Glomerular visceral epithelial cell (primary cell): ENCODE measurements around the gene SLC6A8.
"Not testable (repeated sequence)": the region's sequence is repeated elsewhere in the genome, so short reads cannot be mapped to it uniquely, and the experiment has no call there.

ENCODE experiments used
- DNase-seq: peaks from one replicate; pipeline ENCODE4 v3.0.0-alpha.2; 2016; ENCODE audit errors: extremely low spot score

The SLC6A8 gene

DNA sequence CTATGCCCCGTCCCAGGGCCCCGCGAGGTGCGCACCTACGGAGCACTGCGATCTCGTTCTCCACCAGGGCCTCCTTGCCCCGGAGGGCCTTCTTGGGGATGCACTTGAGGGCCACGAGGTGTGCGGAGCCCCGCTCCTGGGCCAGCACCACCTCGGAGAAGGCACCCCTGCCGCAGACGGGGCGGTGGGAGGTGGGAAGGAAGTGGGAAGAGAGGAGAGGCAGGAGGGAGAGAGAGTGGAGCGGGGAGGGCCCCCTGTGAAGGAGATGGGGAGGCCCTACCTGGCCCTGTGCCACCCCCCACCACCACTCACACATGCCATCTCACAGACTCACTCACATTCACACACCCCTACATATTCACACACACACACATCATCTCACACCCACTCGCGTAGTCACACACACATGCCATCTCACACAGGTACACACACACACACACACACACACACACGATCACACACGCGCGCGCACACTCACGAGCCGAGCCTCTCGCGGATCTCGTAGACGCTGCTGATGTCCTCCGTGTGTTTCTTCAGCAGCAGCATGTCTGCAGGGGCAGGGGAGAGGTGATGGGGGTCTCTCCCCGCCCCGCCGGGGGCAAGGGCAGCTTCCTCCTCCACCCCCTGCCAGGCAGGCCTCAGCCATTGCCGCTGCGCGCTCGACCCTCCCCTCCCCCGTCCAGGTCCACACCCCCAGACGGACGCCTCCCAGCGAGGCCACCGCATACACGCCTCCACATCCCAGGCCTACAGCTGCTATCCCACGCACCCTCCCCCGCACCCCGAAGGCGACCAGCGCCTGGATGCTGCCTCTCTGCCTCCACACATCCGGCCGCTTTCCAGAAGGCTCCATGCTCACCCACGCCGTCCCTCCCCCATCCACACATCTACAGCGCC is 14.9 kb upstream of the SLC6A8 start:
- no peak for DNase-seq

DNA sequence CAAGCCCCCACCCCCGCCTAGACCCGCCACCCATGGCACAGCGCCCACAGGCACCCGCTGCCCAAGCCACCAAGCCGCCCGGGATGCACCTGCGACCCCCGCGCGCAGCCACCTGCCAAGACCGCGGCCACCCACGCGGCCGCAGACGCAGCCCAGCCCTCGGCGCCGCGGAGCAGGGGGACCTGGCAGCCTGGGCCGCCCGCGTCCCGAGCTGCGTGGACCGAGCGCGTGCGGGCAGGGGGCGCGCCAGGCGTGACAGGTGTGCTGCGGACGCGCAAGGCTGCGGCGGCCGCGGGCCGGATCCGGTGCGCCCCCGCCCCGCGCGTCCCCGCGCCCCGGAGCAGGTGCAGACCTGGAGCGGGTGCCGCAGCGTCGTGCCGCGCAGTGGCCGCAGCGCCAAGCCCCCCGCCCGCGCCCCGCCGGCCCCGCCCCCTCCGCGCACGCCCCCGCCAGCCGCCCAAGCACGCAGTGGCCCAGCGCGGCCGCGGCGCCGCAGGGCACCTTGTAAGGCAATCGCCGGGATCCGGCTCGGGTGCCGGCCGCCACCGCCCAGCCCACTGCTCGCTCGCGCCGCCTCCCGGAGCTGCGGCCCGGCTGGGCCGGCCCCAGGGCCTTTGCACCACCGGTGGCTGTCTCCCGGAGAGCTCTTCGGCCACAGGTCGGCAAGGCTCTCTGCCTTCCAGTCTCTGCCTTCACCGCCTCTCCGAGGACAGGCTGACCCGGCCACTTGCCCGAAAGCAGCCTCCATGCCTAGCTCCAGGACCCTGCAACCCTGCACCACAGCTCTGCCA is 14.1 kb upstream of the SLC6A8 start, which contains the start of gene PNCK:
TSS of gene PNCK (minus strand) at position 386 of the 791 bp plus-strand sequence. CDS start 737 bp downstream, outside the sequence.
- no peak for DNase-seq

DNA sequence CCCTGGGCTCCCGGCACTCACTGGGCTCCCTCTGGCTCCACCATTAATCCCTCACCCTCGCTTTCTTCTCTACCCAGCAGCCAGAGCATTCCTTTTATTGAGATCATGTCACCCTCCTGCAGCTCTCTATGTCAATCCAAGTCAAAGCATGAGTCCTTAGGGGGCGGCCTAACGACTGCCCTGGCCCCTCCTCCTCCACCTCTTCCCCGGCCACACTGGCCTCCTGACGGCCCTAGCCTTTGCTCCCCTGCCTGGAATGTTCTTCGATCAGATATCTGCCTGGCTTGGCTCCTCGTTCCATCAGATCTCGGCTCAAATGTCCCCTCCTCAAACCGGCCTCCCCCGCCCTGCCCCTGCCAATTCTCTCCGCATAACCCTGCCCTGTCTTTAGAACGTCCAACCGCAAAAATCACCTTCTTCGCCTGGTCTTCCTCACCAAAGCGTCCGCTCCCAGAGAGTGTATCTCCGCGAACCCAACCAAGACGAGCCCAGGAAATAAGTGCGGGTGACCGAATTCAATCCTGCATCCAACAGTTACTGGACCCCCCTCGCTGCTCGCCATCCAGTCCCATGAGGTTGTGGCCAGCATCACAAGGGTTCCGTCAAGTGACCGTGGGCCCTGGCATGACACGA is 13.4 kb upstream of the SLC6A8 start:
- DNase-seq: no peak

DNA sequence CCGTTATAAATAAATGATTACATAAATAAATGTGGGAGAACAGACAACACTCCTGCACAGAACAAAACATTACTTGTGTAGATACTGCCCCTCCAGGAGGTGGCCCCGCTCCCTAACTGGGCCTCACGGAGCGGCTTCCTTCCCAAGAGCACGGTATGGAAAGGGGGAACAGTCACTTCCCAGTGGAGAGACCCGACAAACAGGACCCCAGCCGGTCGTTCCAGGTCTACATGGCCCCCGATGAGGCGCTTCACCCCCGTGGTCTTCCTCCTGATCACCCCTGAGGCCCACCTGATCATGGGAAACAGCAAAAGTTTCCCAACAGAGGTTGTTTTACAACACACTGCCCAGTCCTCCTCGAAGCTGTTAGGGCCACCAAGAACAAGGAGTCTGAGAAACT is 6.6 kb upstream of the SLC6A8 start:
- no peak for DNase-seq

DNA sequence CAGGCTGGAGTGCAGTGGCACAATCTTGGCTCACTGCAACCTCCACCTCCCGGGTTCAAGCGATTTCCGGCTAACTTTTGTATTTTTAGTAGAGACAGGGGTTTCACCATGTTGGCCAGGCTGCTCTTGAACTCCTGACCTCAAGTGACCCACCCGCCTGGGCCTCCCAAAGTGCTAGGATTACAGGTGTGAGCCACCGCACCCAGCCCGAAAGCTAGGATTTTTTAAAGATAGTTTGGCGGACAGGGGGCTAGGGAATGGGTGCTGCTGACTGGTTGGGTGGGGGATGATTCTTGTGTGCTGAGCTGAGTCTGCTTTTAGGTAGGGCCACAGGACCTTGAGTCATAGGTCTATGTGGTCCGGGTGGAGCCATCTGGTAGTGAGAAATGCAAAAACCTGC is 4.2 kb upstream of the SLC6A8 start:
- not testable (repeated sequence) for DNase-seq

DNA sequence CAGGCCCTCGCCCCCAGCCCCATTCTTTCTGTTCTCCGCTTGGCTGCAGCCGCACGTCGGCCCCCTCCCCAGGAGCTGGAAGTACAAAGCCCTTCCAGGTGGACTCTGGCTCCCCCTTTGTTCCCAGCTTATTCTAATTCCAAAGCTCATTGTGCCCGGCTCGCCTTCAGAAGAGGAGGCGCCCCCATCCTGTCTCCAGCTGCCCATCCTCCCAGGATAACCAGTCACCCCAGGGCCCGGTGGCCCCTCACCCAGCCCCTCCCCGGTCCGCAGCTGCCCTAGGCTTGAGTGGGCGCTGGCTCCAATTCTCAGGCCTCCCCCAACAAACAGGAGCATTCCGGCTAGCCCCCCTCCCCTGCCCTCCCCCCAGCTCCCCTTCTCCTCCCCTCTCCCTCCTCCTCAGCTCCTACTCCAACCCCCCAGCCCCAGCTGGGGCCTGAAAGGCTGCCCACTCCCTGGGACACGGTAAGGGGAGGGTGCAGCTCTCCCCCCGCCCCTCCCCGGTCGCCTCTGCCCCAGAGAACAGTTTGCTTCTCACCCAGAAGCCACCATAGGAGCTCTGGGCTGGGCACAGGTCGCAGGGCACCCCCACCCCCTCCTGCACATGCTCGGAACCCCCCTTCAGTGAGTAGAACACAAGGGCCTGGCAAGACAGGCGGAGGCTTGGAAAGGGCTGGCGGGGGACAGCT is 3.1 kb upstream of the SLC6A8 start:
- DNase-seq: no peak

DNA sequence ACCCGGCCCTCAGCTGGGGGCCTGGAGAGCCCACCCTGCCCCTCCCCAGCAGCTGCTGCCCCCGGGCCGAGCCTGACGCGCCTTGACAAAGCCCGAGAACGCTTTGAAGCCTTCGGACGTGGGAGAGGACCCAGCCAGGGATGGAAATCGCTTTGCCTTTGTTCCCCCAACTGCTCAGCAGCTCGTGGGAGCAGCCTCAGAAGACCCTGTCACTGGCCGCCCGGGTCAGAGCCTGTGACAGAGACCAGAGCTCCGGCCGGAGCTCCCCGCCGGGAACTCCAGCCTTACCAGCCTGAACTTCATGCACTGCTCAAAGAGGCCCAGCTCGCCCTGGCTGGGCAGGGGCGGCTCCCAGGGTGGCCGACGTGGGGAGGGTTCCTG is 2.6 kb upstream of the SLC6A8 start:
- DNase-seq: no peak

DNA sequence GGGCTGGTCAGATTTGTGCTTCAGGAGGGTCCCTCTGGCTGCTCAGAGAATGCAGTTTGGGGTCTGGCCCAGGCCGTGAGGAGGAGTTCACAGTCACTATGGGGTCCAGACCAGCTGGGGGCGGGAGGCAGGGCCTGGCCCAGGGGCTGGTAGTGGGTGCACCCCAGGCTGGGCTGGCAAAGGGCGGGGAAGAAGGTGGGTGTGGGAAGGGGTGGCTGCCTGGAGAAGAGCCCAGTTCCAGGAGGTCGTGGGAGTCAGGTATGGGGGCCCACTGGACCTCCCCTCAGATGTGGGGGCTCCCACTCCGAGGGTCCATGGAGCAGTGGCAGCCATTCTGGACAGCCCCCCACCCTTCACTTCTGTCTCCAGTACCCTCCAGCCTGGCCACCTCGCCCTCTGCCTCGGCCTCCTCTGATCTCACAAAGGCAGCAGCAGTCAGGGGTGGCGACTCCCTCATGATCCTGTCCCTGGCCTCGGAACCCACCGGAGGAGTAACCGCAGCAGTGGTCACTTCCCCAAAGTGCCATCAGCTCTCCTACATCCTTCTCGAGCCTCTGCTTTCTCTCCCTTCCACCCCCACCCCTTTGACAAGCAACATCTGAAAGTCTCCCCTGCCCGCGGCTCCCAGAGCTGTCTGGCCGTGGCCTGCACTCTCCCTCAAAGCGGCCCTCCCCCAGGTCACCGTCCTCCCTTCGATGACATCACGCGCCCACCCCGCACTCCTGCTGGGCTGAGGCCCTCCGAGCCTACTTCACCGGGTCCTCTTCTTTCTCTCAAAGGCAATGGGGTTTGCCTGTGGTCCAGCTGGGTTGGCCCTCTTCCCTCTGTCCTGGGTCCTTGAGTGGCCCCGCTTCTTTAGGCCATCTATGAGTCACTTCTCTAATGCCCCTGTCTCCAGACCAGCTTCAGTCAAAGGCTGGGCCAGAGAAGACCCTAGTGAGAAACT is 1.7 kb upstream of the SLC6A8 start:
- no peak for DNase-seq

DNA sequence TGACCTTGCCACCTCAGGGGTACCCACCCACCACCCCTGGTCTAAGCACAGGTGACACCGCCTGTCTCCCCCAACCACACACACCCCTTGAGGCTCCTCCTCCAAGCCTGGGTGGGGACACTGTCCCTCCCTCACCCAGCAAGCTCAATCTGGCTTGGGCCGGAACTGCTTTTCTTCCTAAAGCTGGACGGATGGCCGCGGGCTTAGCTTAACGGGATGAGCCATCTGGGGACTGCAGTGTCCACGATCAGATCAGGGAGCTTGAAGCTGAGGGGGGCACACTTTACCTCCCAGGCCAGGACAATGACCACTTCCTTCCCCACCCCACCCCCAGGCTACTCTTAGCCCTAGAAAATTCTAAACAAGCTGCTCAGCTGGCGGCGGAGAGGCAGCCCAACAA is 1.0 kb upstream of the SLC6A8 start:
- no peak for DNase-seq

DNA sequence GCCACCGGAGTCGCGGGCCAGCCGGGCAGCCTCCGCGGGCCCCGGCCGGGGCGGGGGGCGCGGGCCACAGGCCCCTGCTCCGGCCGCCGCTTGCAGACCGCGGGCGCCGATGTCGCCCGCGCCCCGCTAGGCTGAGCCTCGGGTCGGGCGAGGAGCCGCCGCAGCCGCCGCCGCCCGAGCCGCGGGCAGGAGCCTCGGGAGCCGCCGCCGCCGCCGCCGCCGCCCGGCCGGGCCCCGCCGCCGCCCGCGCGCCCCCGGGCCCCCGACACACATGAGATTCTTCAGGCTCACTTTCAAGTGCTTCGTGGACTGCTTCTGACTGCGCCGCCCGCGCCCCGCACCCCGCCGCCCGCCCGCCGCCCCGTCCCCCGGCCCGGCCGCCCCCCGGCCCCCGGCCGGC is 345 bp downstream of the SLC6A8 start:
- no peak for DNase-seq

DNA sequence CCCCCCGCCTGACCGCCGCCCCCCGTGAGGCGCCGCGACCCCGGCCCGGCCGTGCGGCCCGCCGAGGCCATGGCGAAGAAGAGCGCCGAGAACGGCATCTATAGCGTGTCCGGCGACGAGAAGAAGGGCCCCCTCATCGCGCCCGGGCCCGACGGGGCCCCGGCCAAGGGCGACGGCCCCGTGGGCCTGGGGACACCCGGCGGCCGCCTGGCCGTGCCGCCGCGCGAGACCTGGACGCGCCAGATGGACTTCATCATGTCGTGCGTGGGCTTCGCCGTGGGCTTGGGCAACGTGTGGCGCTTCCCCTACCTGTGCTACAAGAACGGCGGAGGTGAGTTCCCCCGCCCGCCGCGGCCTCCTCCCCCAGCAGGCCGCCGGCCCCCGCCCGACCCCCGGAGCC is 780 bp downstream of the SLC6A8 start:
- DNase-seq: no peak

DNA sequence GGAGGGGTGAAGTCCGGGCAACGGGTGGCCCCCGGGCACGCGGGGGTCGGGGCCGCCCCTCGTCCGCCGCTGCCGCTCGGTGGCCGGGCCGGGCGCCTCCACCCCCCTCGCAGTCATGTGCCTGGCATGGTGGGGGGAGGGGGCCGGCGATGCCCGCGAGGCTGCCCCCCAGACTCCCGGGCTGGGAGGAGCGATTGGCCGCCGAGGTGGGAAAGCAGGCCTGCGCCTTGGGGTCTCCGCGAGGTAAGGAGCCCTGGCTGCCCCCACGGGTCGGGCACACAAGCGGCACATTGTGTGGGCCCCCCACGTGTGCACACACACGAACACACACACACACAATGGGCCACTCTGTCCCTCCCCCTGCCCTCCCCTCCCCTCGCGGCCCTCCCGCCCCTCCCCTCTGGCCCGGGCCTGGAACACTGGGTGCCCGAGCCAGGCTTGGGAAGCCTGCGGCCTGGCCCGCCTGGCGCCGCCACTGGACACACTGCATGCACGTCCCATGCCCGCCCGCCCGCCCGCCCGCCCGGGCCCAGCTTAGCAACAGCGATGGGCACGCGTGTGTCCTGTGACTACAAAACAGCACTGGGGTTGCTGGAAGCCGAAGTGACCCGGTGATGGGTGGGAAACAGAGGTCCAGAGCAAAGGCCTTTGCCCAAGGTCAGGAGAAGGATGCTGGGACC is 1.3 kb downstream of the SLC6A8 start:
- DNase-seq: peak; percentile 49

DNA sequence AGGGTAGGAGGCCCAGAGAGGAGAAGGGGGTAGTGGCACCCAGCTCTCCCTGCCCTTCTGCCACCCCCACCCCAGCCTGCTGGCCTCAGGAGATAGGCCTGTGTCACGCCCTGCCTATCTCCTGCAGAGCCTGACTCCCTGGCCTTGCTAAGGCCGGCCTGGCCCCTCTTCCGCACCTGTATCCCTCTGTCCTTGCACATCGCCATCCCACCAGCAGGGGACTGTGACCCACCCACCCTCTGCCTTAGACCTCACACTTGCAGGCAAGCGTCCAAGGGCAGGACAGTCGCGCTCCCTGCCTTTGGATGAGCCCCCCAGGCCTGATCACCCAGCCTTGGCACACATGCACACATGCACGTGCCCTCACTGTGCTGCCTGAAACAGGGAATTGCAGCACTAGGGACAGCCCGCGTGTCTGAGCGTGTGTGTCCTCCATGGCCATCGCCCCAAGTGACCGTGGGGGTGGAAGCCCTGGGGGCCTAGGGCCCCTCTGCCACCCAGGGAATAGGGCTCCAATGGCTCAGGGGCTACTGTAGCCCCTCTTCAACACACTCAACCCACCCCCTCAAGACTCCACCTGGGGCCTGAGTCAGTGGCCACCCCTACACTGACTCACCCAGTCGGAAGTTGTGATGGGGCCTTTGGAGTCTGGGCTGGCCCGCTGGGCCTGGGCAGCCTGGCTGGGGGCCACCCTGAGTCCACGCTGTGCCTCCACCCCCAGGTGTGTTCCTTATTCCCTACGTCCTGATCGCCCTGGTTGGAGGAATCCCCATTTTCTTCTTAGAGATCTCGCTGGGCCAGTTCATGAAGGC is 2.1 kb downstream of the SLC6A8 start:
- DNase-seq: peak; percentile 40

DNA sequence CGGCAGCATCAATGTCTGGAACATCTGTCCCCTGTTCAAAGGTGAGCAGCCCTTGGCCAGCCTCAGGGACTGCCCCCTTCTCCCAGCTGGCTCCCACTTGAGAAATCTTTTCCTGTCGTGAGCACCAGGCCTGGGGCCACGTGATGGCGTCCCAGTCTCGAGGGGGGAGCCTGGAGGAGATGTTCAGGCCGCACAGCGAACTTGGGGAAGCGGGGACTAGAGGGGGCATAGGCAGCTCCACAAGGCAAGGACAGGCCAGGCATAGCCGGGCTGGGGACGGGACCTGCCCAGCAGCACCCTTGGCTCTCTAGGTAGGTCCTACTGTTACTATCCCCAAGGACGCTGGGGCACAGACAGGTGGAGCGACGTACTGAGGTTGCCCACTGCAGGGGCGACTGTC is 2.7 kb downstream of the SLC6A8 start:
- no peak for DNase-seq

DNA sequence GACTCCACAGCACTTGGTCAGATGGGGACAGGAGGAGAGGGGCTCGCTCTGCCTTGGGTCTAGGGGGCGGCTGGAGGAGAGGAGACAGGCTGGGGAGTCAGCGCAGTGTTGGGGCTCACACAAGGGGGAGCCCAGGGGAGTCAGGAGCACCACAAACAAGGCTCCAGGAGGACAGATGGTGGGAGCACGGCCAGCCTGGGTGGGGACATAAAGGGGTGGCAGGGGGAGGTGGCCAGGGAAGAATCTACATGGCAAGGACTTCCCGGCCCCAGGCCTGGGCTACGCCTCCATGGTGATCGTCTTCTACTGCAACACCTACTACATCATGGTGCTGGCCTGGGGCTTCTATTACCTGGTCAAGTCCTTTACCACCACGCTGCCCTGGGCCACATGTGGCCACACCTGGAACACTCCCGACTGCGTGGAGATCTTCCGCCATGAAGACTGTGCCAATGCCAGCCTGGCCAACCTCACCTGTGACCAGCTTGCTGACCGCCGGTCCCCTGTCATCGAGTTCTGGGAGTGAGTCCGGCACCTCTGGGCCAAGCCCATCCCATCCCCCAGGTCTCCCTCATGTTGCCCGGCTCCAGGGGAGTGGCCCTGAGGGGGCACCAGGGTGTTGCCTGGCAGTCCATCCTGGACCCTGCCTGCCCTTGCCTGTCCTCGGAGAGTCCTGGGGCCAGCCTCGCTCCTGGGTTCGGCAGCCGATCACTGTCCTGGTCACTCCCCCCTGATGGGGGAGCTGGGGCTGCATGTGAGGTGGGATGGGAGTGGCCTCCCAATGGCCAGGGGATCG is 3.5 kb downstream of the SLC6A8 start:
- DNase-seq: not testable (repeated sequence)

DNA sequence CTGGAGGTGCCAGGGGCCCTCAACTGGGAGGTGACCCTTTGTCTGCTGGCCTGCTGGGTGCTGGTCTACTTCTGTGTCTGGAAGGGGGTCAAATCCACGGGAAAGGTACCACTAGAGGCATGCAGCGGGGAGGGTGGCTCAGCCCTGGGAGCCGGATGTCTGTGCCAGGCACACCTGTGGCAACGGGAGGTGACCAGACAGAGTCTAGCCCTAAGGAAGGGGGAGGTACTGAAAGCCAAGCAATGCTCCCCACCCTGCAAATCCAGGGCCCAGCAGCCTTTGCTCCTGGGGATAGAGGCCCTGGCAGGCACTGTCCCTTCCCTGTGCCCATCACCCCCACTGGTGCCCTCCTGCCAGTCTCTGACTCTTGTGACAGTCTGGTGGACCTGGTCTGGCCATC is 4.3 kb downstream of the SLC6A8 start:
- DNase-seq: no peak

DNA sequence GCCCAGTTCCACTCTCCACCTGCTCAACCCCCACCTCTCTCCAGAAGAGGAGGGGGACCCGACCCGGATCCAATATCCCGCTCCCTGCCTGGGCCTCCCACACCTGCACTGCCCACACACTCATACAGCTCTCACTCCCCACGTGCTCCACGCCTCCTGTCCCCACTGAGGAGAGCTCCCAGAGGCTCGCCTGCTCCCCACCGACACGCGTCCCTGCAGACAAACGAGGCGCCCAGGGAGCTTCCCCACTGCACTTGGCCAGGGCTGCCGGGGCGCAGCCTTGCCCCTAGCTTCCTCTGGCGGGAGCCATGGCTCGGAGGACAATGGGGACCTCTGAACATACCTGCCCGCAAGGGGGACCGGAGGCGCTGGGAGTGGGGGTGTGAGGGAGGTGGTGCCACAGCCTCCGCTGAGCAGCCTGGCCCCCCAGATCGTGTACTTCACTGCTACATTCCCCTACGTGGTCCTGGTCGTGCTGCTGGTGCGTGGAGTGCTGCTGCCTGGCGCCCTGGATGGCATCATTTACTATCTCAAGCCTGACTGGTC is 5.0 kb downstream of the SLC6A8 start:
- no peak for DNase-seq
